Smooth muscle cell of the umbilical artery (primary cell): ENCODE results near the gene MRGPRD. TPM values are rescaled to one million over a fixed set of nuclear protein-coding genes. Genes with fewer than 3 reads are reported as not detected.

Experiments used
- total RNA-seq: library from RNA; depleted of rRNA; stranded (reverse); fragments of >200 nt; gene quantifications from 2 replicates; pipeline ENCODE4 v1.2.3, GENCODE V29; 2014

Gene MRGPRD, protein sequence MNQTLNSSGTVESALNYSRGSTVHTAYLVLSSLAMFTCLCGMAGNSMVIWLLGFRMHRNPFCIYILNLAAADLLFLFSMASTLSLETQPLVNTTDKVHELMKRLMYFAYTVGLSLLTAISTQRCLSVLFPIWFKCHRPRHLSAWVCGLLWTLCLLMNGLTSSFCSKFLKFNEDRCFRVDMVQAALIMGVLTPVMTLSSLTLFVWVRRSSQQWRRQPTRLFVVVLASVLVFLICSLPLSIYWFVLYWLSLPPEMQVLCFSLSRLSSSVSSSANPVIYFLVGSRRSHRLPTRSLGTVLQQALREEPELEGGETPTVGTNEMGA
- not detected in 2 replicates for total RNA-seq

DNA sequence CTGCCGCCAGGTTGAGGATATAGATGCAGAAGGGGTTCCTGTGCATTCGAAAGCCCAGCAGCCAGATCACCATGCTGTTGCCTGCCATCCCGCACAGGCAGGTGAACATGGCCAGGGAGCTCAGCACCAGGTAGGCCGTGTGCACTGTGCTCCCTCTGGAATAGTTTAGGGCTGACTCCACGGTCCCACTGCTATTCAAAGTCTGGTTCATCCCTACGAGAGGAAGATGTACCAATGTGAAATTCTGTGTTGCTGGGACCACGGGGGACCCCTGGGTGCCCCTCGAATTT is at the start of gene MRGPRD:
MRGPRD (minus strand) TSS at position 211 of the 290 bp plus-strand sequence; CDS start at position 211, 0 bp downstream.

DNA sequence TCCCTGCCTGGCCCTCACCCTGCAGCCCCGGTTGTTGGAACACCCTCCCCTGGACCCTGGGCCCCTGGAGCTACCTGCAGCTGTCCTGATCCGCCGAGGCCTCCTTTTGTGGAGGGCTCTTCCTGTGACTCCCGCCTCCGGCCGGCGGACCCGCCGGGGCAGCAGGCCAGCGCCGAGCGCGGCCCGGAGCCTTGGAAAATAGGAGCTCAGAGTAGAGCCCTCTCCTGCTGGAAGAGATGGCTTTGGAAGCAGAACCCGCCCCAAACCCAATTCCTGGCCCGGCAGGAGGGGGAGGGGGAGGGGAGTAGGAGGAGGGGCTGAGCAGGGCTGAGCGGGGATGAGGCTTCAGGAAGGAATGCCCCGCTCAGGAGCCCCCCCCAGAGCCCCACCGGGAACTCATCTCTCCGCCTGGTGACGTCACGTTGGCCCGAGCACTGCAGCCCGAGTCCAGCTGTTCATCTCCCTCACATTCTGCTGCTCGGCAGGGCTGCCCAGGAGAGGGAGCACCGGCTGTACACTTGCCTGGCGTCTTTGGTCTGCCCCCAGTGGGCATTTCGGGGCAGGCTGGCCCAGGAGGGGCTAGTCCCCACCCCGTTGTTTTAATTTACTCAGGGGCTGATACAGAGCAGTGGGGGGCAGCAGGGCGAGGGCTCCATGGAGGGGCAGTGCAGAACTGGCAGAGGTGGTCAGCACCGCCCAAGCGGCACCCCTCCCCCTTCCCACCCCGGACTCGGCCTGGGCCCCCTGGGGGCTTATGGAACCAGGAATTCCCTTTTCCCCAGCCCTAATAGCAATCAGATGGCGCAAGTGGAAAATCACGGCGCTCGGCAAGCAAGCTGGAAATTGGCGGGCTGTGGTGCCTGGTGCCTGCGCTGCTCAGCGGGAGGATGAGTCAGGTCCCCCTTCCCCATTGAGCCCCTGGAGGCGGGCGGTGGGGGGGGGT is 32.5 kb upstream of the MRGPRD start, which contains the start of gene MRGPRF:
MRGPRF (minus strand) TSS at position 238 of the 943 bp plus-strand sequence. CDS start 3,345 bp downstream, outside the sequence.

Other genes with a start within 250 kb of the MRGPRD start
- 0.30 and 0.78 TPM in 2 replicates for gene TESMIN, start 229.5 kb downstream of the MRGPRD start, total RNA-seq
- 21.1 and 28.0 TPM in 2 replicates for gene CPT1A, start 139.1 kb downstream of the MRGPRD start, total RNA-seq
- gene MRPL21, start 77.2 kb downstream of the MRGPRD start, total RNA-seq = 32.8 and 53.2 TPM in 2 replicates
- gene IGHMBP2, start 77.1 kb downstream of the MRGPRD start, total RNA-seq = 7.4 and 14.9 TPM in 2 replicates
- 9.8 and 14.7 TPM in 2 replicates for gene MRGPRF, start 32.3 kb upstream of the MRGPRD start, total RNA-seq
- 8.0 and 11.0 TPM in 2 replicates for gene TPCN2, start 67.9 kb upstream of the MRGPRD start, total RNA-seq
- gene SMIM38, start 174.9 kb upstream of the MRGPRD start, total RNA-seq = 0.30 and 1.0 TPM in 2 replicates